IMR-90 (cell line): ENCODE measurements around the gene CCDC144A.

Experiments used
- BHLHE40 ChIP-seq: fragments of 150-350 bp; IDR thresholded peaks from 2 replicates; pipeline ENCODE4 v1.6.1; 2016; ENCODE audit warnings: mild to moderate bottlenecking, low read depth, low read length
- CEBPB ChIP-seq: IDR thresholded peaks from 2 replicates; pipeline ENCODE4 v1.6.1; 2012; ENCODE audit warnings: low read depth, low read length, improper control_type of control experiment
- CHD1 ChIP-seq: IDR thresholded peaks from 2 replicates; pipeline ENCODE4 v1.6.1; 2012; ENCODE audit warnings: low read depth, low read length, improper control_type of control experiment
- FOS ChIP-seq: fragments of 150-350 bp; IDR thresholded peaks from 2 replicates; pipeline ENCODE4 v1.6.1; 2016; ENCODE audit warnings: low read depth, low read length
- MAFK ChIP-seq: IDR thresholded peaks from 2 replicates; pipeline ENCODE4 v1.6.1; 2012; ENCODE audit warnings: low read depth, low read length, improper control_type of control experiment
- MXI1 ChIP-seq: IDR thresholded peaks from 2 replicates; pipeline ENCODE4 v1.6.1; 2012; ENCODE audit warnings: low read depth, mild to moderate bottlenecking, low read length, moderate library complexity, borderline replicate concordance
- NFE2L2 ChIP-seq: fragments of 150-350 bp; IDR thresholded peaks from 2 replicates; pipeline ENCODE4 v1.6.1; 2016; ENCODE audit warnings: low read depth, mild to moderate bottlenecking, low read length
- POLR2A ChIP-seq: IDR thresholded peaks from 2 replicates; pipeline ENCODE4 v1.6.1; 2012; ENCODE audit warnings: mild to moderate bottlenecking, low read depth, low read length
- RAD21 ChIP-seq: IDR thresholded peaks from 2 replicates; pipeline ENCODE4 v1.6.1; 2012; ENCODE audit warnings: low read length, improper control_type of control experiment
- RCOR1 ChIP-seq: IDR thresholded peaks from 2 replicates; pipeline ENCODE4 v1.6.1; 2012; ENCODE audit warnings: mild to moderate bottlenecking, low read length, improper control_type of control experiment; ENCODE audit not compliant: insufficient replicate concordance
- RFX5 ChIP-seq: IDR thresholded peaks from 2 replicates; pipeline ENCODE4 v1.8.0; 2012; ENCODE audit warnings: low read depth, mild to moderate bottlenecking, low read length, moderate library complexity
- SMC3 ChIP-seq: fragments of 150-350 bp; IDR thresholded peaks from 2 replicates; pipeline ENCODE4 v1.6.1; 2016; ENCODE audit warnings: low read depth, mild to moderate bottlenecking, antibody characterized with exemption, low read length, moderate library complexity
- TF ChIP-seq, protein P1 (sequence below): conservative IDR thresholded peaks from 2 replicates; pipeline ENCODE4 v1.5.1; 2012; ENCODE audit warnings: mild to moderate bottlenecking, low read depth, low read length, improper control_type of control experiment
- TF ChIP-seq, protein P2 (sequence below): fragments of 150-350 bp; IDR thresholded peaks from 2 replicates; pipeline ENCODE4 v1.6.1; 2017; ENCODE audit warnings: mild to moderate bottlenecking, antibody characterized with exemption, low read length, low read depth

DNA sequence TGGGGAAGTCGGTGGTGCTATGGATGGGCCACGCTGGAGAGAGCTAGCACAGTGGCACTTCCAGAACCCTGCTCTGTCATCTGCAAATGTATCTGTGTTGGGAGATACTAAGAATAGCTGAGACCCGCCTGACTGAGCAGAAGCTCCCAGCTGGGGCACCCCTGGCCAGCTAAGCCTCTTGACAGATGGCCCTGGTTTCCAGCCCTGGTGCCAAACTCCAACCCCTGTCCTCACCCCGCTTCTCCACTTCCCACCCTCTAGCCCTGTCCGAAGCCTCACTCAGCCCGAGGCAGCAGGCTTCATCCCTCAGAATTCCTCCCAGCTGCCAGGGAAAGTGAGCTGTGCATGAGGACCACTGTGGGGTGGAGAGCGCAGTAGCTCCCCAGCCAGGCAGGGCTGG lies 124.4 kb downstream of the CCDC144A start:
- TF ChIP-seq RFX5 (no peak), POLR2A (no peak), RAD21 (no peak), SMC3 (no peak), RCOR1 (no peak), NFE2L2 (no peak), FOS (no peak), CHD1 (no peak), MAFK (no peak), BHLHE40 (no peak), CEBPB (no peak), MXI1 (no peak)
- TF ChIP-seq, protein P1, sequence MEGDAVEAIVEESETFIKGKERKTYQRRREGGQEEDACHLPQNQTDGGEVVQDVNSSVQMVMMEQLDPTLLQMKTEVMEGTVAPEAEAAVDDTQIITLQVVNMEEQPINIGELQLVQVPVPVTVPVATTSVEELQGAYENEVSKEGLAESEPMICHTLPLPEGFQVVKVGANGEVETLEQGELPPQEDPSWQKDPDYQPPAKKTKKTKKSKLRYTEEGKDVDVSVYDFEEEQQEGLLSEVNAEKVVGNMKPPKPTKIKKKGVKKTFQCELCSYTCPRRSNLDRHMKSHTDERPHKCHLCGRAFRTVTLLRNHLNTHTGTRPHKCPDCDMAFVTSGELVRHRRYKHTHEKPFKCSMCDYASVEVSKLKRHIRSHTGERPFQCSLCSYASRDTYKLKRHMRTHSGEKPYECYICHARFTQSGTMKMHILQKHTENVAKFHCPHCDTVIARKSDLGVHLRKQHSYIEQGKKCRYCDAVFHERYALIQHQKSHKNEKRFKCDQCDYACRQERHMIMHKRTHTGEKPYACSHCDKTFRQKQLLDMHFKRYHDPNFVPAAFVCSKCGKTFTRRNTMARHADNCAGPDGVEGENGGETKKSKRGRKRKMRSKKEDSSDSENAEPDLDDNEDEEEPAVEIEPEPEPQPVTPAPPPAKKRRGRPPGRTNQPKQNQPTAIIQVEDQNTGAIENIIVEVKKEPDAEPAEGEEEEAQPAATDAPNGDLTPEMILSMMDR, result no peak
- TF ChIP-seq, protein P2, sequence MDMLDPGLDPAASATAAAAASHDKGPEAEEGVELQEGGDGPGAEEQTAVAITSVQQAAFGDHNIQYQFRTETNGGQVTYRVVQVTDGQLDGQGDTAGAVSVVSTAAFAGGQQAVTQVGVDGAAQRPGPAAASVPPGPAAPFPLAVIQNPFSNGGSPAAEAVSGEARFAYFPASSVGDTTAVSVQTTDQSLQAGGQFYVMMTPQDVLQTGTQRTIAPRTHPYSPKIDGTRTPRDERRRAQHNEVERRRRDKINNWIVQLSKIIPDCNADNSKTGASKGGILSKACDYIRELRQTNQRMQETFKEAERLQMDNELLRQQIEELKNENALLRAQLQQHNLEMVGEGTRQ, result no peak
